Large intestine (tissue), 3 donors: Measurements from ENCODE around the gene ZBTB7A. TPM values are rescaled to one million over a fixed set of nuclear protein-coding genes. Genes with fewer than 3 reads are reported as not detected.

Experiments
- DNase-seq, 2 donors: peaks; one replicate each; pipeline versions ENCODE4 v3.0.0 to v3.0.0-alpha.2; 2013
- H3K27ac ChIP-seq: one replicate; pipeline ENCODE4 v1.5.1; 2013; ENCODE audit warnings: low read length
- H3K27me3 ChIP-seq: 2 replicates; pipeline ENCODE4 v1.6.1; 2013; ENCODE audit warnings: low read length; ENCODE audit not compliant: control insufficient read depth, insufficient read depth
- H3K36me3 ChIP-seq: 2 replicates; pipeline ENCODE4 v1.6.1; 2013; ENCODE audit warnings: low read length; ENCODE audit not compliant: control insufficient read depth, insufficient read depth
- H3K4me1 ChIP-seq: one replicate; pipeline ENCODE4 v1.6.1; 2013; ENCODE audit warnings: low read length; ENCODE audit not compliant: control insufficient read depth, insufficient read depth
- H3K4me3 ChIP-seq: one replicate; pipeline ENCODE4 v1.5.1; 2013; ENCODE audit warnings: low read length
- H3K9me3 ChIP-seq: one replicate; pipeline ENCODE4 v1.6.1; 2013; ENCODE audit warnings: mild to moderate bottlenecking, low read depth, low read length, moderate library complexity; ENCODE audit not compliant: control insufficient read depth
- WGBS: methylation state at CpG from one replicate; pipeline ENCODE4 v1.1.5; 2013; ENCODE audit warnings: low lambda C conversion rate; ENCODE audit not compliant: insufficient coverage; 5-methylcytosine and 5-hydroxymethylcytosine counted together
- polyA plus RNA-seq: library from polyadenylated mRNA; unstranded; fragments of 120-200 nt; gene quantifications from one replicate; pipeline ENCODE4 v1.2.1, GENCODE V29; 2013

The ZBTB7A gene
- polyA plus RNA-seq, 1 donor, result 34.1 TPM

- no peaks in the 10 kb centered on the region for H3K27me3 ChIP-seq
- peak overlapping the region; percentile 68 for H3K27ac ChIP-seq
- peaks cover 3% of the 10 kb centered on the region for H3K36me3 ChIP-seq
- H3K4me3 ChIP-seq, result peak overlapping the region; percentile 77
- DNase-seq, result peak in 1 of 2 donors; percentile 84
- peaks cover 11% of the 10 kb centered on the region for H3K4me1 ChIP-seq
- WGBS, result 0% methylated on average over 2 of the region's 31 CpGs
- H3K9me3 ChIP-seq, result no peaks in the 10 kb centered on the region
Observed at GRCh38 chr19:4068047-4068966, 1.6 kb upstream of the ZBTB7A start.

- peak in 1 of 2 donors; percentile 64 for DNase-seq
- Histone ChIP-seq H3K4me3 (peak overlapping the region; percentile 77), H3K27me3 (no peaks in the 10 kb centered on the region), H3K36me3 (peaks cover 11% of the 10 kb centered on the region), H3K9me3 (no peaks in the 10 kb centered on the region), H3K4me1 (peaks cover 19% of the 10 kb centered on the region), H3K27ac (peak overlapping the region; percentile 68)
- no CpG with 5 or more reads among the region's 58 CpGs for WGBS
Observed at GRCh38 chr19:4067396-4068046, 822 bp upstream of the ZBTB7A start.

- peak overlapping the region; percentile 100 for H3K4me3 ChIP-seq
- no peak for DNase-seq
- H3K9me3 ChIP-seq, result no peaks in the 10 kb centered on the region
- WGBS, result no CpG with 5 or more reads among the region's 31 CpGs
- peaks cover 30% of the 10 kb centered on the region for H3K4me1 ChIP-seq
- peaks cover 21% of the 10 kb centered on the region for H3K36me3 ChIP-seq
- no peaks in the 10 kb centered on the region for H3K27me3 ChIP-seq
- H3K27ac ChIP-seq, result peak overlapping the region; percentile 97
Observed at GRCh38 chr19:4066176-4066606, 508 bp downstream of the ZBTB7A start.

- Histone ChIP-seq H3K27me3 (no peaks in the 10 kb centered on the region), H3K27ac (peak overlapping the region; percentile 97), H3K9me3 (no peaks in the 10 kb centered on the region), H3K4me3 (peak overlapping the region; percentile 100), H3K4me1 (peaks cover 35% of the 10 kb centered on the region), H3K36me3 (peaks cover 25% of the 10 kb centered on the region)
- no CpG with 5 or more reads among the region's 98 CpGs for WGBS
- DNase-seq, result peak; percentile 98
Observed at GRCh38 chr19:4065430-4066175, 1.1 kb downstream of the ZBTB7A start.

GRCh38 chr19:4064496-4065260 is 2.0 kb downstream of the ZBTB7A start:
- Histone ChIP-seq H3K27ac (peak overlapping the region; percentile 92), H3K36me3 (peaks cover 26% of the 10 kb centered on the region), H3K9me3 (no peaks in the 10 kb centered on the region), H3K27me3 (no peaks in the 10 kb centered on the region), H3K4me1 (peaks cover 42% of the 10 kb centered on the region), H3K4me3 (peak overlapping the region; percentile 80)
- no CpG with 5 or more reads among the region's 57 CpGs for WGBS
- DNase-seq, result peak in 1 of 2 donors; percentile 62

- Histone ChIP-seq H3K36me3 (peaks cover 26% of the 10 kb centered on the region), H3K4me3 (peak overlapping the region; percentile 80), H3K27me3 (no peaks in the 10 kb centered on the region), H3K4me1 (peaks cover 45% of the 10 kb centered on the region), H3K9me3 (no peaks in the 10 kb centered on the region), H3K27ac (peak overlapping the region; percentile 92)
- peak in 1 of 2 donors; percentile 71 for DNase-seq
- WGBS, result no CpG with 5 or more reads among the region's 24 CpGs
Observed at GRCh38 chr19:4064149-4064495, 2.6 kb downstream of the ZBTB7A start.

GRCh38 chr19:4063369-4064148 is 3.1 kb downstream of the ZBTB7A start:
- peak overlapping the region; percentile 92 for H3K27ac ChIP-seq
- H3K4me3 ChIP-seq, result peak overlapping the region; percentile 80
- peaks cover 26% of the 10 kb centered on the region for H3K36me3 ChIP-seq
- peaks cover 1% of the 10 kb centered on the region for H3K9me3 ChIP-seq
- H3K27me3 ChIP-seq, result no peaks in the 10 kb centered on the region
- 20% methylated on average over 1 of the region's 31 CpGs for WGBS
- DNase-seq, result peak in 1 of 2 donors; percentile 64
- H3K4me1 ChIP-seq, result peaks cover 50% of the 10 kb centered on the region

- DNase-seq, result peak in 1 of 2 donors; percentile 48
- peaks cover 3% of the 10 kb centered on the region for H3K9me3 ChIP-seq
- no peaks in the 10 kb centered on the region for H3K27me3 ChIP-seq
- 20% methylated on average over 1 of the region's 30 CpGs for WGBS
- H3K36me3 ChIP-seq, result peaks cover 30% of the 10 kb centered on the region
- peaks cover 51% of the 10 kb centered on the region for H3K4me1 ChIP-seq
- H3K27ac ChIP-seq, result peak overlapping the region; percentile 92
- peak overlapping the region; percentile 80 for H3K4me3 ChIP-seq
Observed at GRCh38 chr19:4062419-4063368, 4.0 kb downstream of the ZBTB7A start.
